Neural progenitor cell (in vitro differentiated cells): ENCODE measurements around the gene GAS6. TPM values are rescaled to one million over a fixed set of nuclear protein-coding genes. Genes with fewer than 3 reads are reported as not detected.

Experiments
- DNase-seq: peaks from one replicate; pipeline ENCODE4 v3.0.0-alpha.2; 2016; ENCODE audit warnings: low spot score
- H2AFZ ChIP-seq: fragments of 200-600 bp; sonication (generic); replicated peaks from 2 replicates; pipeline ENCODE4 v1.6.1; 2016; ENCODE audit warnings: antibody characterized with exemption
- H3F3A ChIP-seq: fragments of 200-600 bp; sonication (generic); 2 replicates; pipeline ENCODE4 v1.6.1; 2016; ENCODE audit warnings: antibody characterized with exemption, low read depth
- H3K27ac ChIP-seq: fragments of 200-600 bp; sonication (generic); 2 replicates; pipeline ENCODE4 v1.5.1; 2016; ENCODE audit warnings: mild to moderate bottlenecking
- H3K27me3 ChIP-seq: fragments of 200-600 bp; sonication (generic); 2 replicates; pipeline ENCODE4 v1.6.1; 2016; ENCODE audit warnings: mild to moderate bottlenecking, moderate library complexity
- H3K36me3 ChIP-seq: fragments of 200-600 bp; sonication (generic); 2 replicates; pipeline ENCODE4 v1.5.1; 2016
- H3K4me1 ChIP-seq: fragments of 200-600 bp; sonication (generic); 2 replicates; pipeline ENCODE4 v1.6.1; 2016; ENCODE audit warnings: mixed run types
- H3K4me2 ChIP-seq: fragments of 200-600 bp; sonication (generic); 2 replicates; pipeline ENCODE4 v1.6.1; 2016
- H3K4me3 ChIP-seq: fragments of 200-600 bp; sonication (generic); 2 replicates; pipeline ENCODE4 v1.5.1; 2016
- H3K79me2 ChIP-seq: fragments of 200-600 bp; sonication (generic); 2 replicates; pipeline ENCODE4 v1.6.1; 2016; ENCODE audit warnings: low read depth
- H3K9ac ChIP-seq: fragments of 200-600 bp; sonication (generic); 2 replicates; pipeline ENCODE4 v1.6.1; 2016
- H3K9me3 ChIP-seq: fragments of 200-600 bp; sonication (generic); 2 replicates; pipeline ENCODE4 v1.5.1; 2016; ENCODE audit warnings: low read depth
- H4K20me1 ChIP-seq: fragments of 200-600 bp; sonication (generic); 2 replicates; pipeline ENCODE4 v1.6.1; 2016; ENCODE audit warnings: low read depth
- H3K27ac Mint-ChIP-seq: 3 replicates; pipeline ENCODE4 v1.8.0; 2021; ENCODE audit warnings: mixed read lengths
- H3K27me3 Mint-ChIP-seq: 2 replicates; pipeline ENCODE4 v1.8.0; 2022; ENCODE audit warnings: low read depth, mild to moderate bottlenecking, inconsistent platforms, moderate library complexity, mixed read lengths; ENCODE audit not compliant: insufficient read depth
- H3K36me3 Mint-ChIP-seq: 3 replicates; pipeline ENCODE4 v1.8.0; 2021; ENCODE audit warnings: mixed read lengths
- H3K4me1 Mint-ChIP-seq: 3 replicates; pipeline ENCODE4 v1.8.0; 2021; ENCODE audit warnings: mixed read lengths
- H3K4me3 Mint-ChIP-seq: 3 replicates; pipeline ENCODE4 v1.8.0; 2021; ENCODE audit warnings: mild to moderate bottlenecking, moderate library complexity, mixed read lengths
- H3K9me3 Mint-ChIP-seq: 3 replicates; pipeline ENCODE4 v1.8.0; 2020; ENCODE audit warnings: mixed read lengths
- EZH2 ChIP-seq: fragments of 200-600 bp; sonication (generic); IDR thresholded peaks from 2 replicates; pipeline ENCODE4 v1.6.1; 2017; ENCODE audit warnings: antibody characterized with exemption, mild to moderate bottlenecking, moderate library complexity
- EZH2phosphoT487 ChIP-seq: fragments of 200-600 bp; sonication (generic); IDR thresholded peaks from 2 replicates; pipeline ENCODE4 v1.6.1; 2017; ENCODE audit warnings: antibody characterized with exemption
- total RNA-seq: library from RNA; depleted of rRNA; stranded (reverse); fragments of >200 nt; gene quantifications from 2 replicates; pipeline ENCODE4 v1.2.3, GENCODE V29; 2015; ENCODE audit warnings: low replicate concordance
- TF ChIP-seq, protein P1 (sequence below): fragments of 200-600 bp; sonication (generic); IDR thresholded peaks from 2 replicates; pipeline ENCODE4 v1.5.1; 2017; ENCODE audit warnings: antibody characterized with exemption, mild to moderate bottlenecking

Gene GAS6
- total RNA-seq, 1 donor from 2014 or later = 12.8 TPM

DNA sequence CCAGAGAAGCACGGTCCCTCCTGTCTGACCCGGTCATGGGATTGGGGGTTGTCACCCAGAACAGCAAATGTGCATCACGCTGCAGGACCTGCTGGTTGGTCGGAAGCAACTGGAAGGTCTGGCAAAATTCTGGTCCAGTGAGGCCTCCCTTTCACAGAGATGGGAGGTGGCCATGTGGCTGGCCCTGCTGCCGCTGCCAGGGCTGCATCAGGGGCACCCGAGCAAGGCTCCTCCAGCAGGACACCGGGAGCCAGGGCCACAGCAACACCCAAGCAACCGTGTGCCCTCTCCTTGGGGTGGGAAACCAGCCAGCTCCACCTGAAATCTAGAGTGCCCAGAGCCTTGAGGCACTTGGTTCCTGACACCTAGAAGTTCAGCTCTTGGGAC lies 11.5 kb upstream of the GAS6 start:
- no peak for DNase-seq
- TF ChIP-seq EZH2 (no peak), EZH2phosphoT487 (no peak)
- TF ChIP-seq, protein P1, sequence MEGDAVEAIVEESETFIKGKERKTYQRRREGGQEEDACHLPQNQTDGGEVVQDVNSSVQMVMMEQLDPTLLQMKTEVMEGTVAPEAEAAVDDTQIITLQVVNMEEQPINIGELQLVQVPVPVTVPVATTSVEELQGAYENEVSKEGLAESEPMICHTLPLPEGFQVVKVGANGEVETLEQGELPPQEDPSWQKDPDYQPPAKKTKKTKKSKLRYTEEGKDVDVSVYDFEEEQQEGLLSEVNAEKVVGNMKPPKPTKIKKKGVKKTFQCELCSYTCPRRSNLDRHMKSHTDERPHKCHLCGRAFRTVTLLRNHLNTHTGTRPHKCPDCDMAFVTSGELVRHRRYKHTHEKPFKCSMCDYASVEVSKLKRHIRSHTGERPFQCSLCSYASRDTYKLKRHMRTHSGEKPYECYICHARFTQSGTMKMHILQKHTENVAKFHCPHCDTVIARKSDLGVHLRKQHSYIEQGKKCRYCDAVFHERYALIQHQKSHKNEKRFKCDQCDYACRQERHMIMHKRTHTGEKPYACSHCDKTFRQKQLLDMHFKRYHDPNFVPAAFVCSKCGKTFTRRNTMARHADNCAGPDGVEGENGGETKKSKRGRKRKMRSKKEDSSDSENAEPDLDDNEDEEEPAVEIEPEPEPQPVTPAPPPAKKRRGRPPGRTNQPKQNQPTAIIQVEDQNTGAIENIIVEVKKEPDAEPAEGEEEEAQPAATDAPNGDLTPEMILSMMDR = no peak

GRCh38 chr13:113874579-113875428 lies 10.9 kb upstream of the GAS6 start:
- no peaks in the 10 kb centered on the region for H4K20me1 ChIP-seq
- Mint-ChIP-seq H3K36me3 (peaks cover 3% of the 10 kb centered on the region), H3K4me1 (peaks cover 34% of the 10 kb centered on the region), H3K9me3 (peaks cover 20% of the 10 kb centered on the region), H3K4me3 (no peak overlapping the region), H3K27me3 (peaks cover 12% of the 10 kb centered on the region), H3K27ac (peak overlapping the region; percentile 82)
- no peak for DNase-seq
- TF ChIP-seq, protein P1 = no peak
- TF ChIP-seq EZH2phosphoT487 = no peak
- TF ChIP-seq EZH2 = no peak
- no peak overlapping the region for H3K27ac ChIP-seq
- no peaks in the 10 kb centered on the region for H3K36me3 ChIP-seq
- no peak overlapping the region for H2AFZ ChIP-seq
- no peak overlapping the region for H3K4me2 ChIP-seq
- no peaks in the 10 kb centered on the region for H3K27me3 ChIP-seq
- H3K4me3 ChIP-seq = no peak overlapping the region
- peaks cover 18% of the 10 kb centered on the region for H3K4me1 ChIP-seq
- no peaks in the 10 kb centered on the region for H3K9me3 ChIP-seq
- H3K9ac ChIP-seq = no peak overlapping the region
- no peaks in the 10 kb centered on the region for H3K79me2 ChIP-seq
- peaks cover 9% of the 10 kb centered on the region for H3F3A ChIP-seq

More for the DNA sequence above, 11.5 kb upstream of the GAS6 start:
- H3K9me3 ChIP-seq = no peaks in the 10 kb centered on the region
- H3K4me1 ChIP-seq = peaks cover 18% of the 10 kb centered on the region
- H3K27me3 ChIP-seq = no peaks in the 10 kb centered on the region
- peaks cover 9% of the 10 kb centered on the region for H3F3A ChIP-seq
- Mint-ChIP-seq H3K36me3 (peaks cover 3% of the 10 kb centered on the region), H3K27ac (peak overlapping the region; percentile 82), H3K4me3 (no peak overlapping the region), H3K27me3 (peaks cover 12% of the 10 kb centered on the region), H3K9me3 (peaks cover 18% of the 10 kb centered on the region), H3K4me1 (peaks cover 40% of the 10 kb centered on the region)
- H3K4me3 ChIP-seq = no peak overlapping the region
- no peaks in the 10 kb centered on the region for H4K20me1 ChIP-seq
- no peak overlapping the region for H2AFZ ChIP-seq
- no peaks in the 10 kb centered on the region for H3K79me2 ChIP-seq
- H3K9ac ChIP-seq = no peak overlapping the region
- no peak overlapping the region for H3K27ac ChIP-seq
- no peak overlapping the region for H3K4me2 ChIP-seq
- no peaks in the 10 kb centered on the region for H3K36me3 ChIP-seq

- TF ChIP-seq EZH2 = no peak
- TF ChIP-seq, protein P1 = no peak
- H3K36me3 ChIP-seq = no peaks in the 10 kb centered on the region
- H3K4me1 Mint-ChIP-seq = peaks cover 28% of the 10 kb centered on the region
- no peaks in the 10 kb centered on the region for H4K20me1 ChIP-seq
- peaks cover 16% of the 10 kb centered on the region for H3K4me1 ChIP-seq
- H3K9ac ChIP-seq = no peak overlapping the region
- H3K27ac Mint-ChIP-seq = no peak overlapping the region
- peaks cover 12% of the 10 kb centered on the region for H3K27me3 Mint-ChIP-seq
- no peak overlapping the region for H2AFZ ChIP-seq
- no peaks in the 10 kb centered on the region for H3K79me2 ChIP-seq
- peaks cover 9% of the 10 kb centered on the region for H3F3A ChIP-seq
- H3K4me3 Mint-ChIP-seq = no peak overlapping the region
- DNase-seq = no peak
- no peaks in the 10 kb centered on the region for H3K27me3 ChIP-seq
- no peak overlapping the region for H3K27ac ChIP-seq
- peaks cover 3% of the 10 kb centered on the region for H3K36me3 Mint-ChIP-seq
- no peaks in the 10 kb centered on the region for H3K9me3 ChIP-seq
- no peak overlapping the region for H3K4me3 ChIP-seq
- no peak overlapping the region for H3K4me2 ChIP-seq
- peaks cover 22% of the 10 kb centered on the region for H3K9me3 Mint-ChIP-seq
Observed at GRCh38 chr13:113874177-113874576, 10.3 kb upstream of the GAS6 start.
